ENCODE measurements around the gene ATP5MC3. TPM values are rescaled to one million over a fixed set of nuclear protein-coding genes. Genes with fewer than 3 reads are reported as not detected.
A peak's percentile ranks its signal among the peaks of the same experiment; 100 is the strongest.

Gene ATP5MC3
- total and polyA plus RNA-seq, 8 donors: 36.8 to 118 (median 66.2) TPM

DNA sequence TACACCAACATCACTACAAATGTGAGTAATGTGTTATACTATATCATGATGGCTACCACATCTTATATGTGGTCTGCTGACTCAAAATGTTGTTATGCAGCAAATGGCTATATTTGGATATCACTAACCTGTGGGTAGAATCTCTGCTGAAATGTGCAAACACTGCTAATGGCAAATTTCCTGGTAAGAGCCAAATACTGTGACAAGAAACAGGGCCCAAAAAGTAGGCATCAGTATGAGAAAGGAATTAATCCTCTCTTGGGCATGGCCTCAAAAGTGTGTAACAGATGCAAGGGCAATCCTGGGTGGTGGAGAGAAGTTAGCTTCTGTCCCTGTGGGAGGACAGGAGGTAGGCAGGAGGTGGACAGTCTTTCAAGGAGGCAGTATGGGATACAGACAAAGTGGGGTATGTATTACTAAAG is 26.8 kb downstream of the ATP5MC3 start:
- H3K4me1 ChIP-seq: peaks cover 0 to 21% (median 7%) of the 10 kb centered on the region in 3 donors
- H3K4me3 ChIP-seq: no peak overlapping the region
- H3K27ac ChIP-seq: no peak overlapping the region
- FAIRE-seq (no peak), DNase-seq (no peak), ATAC-seq (no peak)
- H3K36me3 ChIP-seq: no peaks in the 10 kb centered on the region
- TF ChIP-seq, protein P1, sequence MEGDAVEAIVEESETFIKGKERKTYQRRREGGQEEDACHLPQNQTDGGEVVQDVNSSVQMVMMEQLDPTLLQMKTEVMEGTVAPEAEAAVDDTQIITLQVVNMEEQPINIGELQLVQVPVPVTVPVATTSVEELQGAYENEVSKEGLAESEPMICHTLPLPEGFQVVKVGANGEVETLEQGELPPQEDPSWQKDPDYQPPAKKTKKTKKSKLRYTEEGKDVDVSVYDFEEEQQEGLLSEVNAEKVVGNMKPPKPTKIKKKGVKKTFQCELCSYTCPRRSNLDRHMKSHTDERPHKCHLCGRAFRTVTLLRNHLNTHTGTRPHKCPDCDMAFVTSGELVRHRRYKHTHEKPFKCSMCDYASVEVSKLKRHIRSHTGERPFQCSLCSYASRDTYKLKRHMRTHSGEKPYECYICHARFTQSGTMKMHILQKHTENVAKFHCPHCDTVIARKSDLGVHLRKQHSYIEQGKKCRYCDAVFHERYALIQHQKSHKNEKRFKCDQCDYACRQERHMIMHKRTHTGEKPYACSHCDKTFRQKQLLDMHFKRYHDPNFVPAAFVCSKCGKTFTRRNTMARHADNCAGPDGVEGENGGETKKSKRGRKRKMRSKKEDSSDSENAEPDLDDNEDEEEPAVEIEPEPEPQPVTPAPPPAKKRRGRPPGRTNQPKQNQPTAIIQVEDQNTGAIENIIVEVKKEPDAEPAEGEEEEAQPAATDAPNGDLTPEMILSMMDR (IDR thresholded peaks at IDR 0.05): no peak
- no peaks in the 10 kb centered on the region for H3K9me3 ChIP-seq
- H3K27me3 ChIP-seq: no peaks in the 10 kb centered on the region
- intact Hi-C loops (cut with DNase I): no loop called here

DNA sequence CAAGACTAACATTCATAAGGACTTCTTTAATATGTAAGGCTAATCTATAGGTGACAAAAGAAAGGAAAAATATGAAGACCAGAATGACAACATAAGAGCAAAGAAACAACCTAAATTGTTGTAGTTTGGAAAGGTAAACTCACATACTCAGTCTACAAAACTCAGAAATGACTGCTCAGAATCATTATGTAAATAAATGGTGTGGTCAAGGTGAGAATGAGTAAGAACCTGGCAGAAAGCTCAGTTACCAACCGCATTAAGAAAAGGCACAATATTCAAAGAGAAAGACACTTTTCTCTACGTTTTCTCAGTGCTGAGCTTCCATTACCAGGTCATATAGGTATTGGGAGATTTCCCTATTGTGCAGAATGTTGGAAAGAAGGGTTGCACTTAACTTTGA is 29.3 kb downstream of the ATP5MC3 start:
- peaks cover 0 to 21% (median 7%) of the 10 kb centered on the region in 3 donors for H3K4me1 ChIP-seq
- TF ChIP-seq, protein P1 (IDR thresholded peaks at IDR 0.05): no peak
- no peaks in the 10 kb centered on the region for H3K36me3 ChIP-seq
- H3K27ac ChIP-seq: peak overlapping the region in 2 of 4 donors; percentile 34 to 51
- DNase-seq (no peak), FAIRE-seq (no peak), ATAC-seq (peak; percentile 79 to 98 (median 94))
- H3K9me3 ChIP-seq: no peaks in the 10 kb centered on the region
- intact Hi-C loops (cut with DNase I): no loop called here
- no peaks in the 10 kb centered on the region for H3K27me3 ChIP-seq
- 28 to 37% methylated on average over 2 of the region's 2 CpGs for WGBS, 2 donors
- no peak overlapping the region for H3K4me3 ChIP-seq

GRCh38 chr2:175151791-175152190 is 29.7 kb downstream of the ATP5MC3 start:
- Histone ChIP-seq H3K4me3 (no peak overlapping the region), H3K4me1 (peaks cover 0 to 21% (median 7%) of the 10 kb centered on the region in 3 donors), H3K9me3 (no peaks in the 10 kb centered on the region), H3K27me3 (no peaks in the 10 kb centered on the region), H3K36me3 (no peaks in the 10 kb centered on the region), H3K27ac (peak overlapping the region in 2 of 4 donors; percentile 34 to 51)
- intact Hi-C loops (cut with DNase I): no loop called here
- TF ChIP-seq, protein P1 (IDR thresholded peaks at IDR 0.05): no peak
- no peak for DNase-seq
- ATAC-seq: peak in 1 of 4 donors; percentile 31
- 86 to 90% methylated on average over 1 of the region's 1 CpG for WGBS, 2 donors
- no peak for FAIRE-seq

DNA sequence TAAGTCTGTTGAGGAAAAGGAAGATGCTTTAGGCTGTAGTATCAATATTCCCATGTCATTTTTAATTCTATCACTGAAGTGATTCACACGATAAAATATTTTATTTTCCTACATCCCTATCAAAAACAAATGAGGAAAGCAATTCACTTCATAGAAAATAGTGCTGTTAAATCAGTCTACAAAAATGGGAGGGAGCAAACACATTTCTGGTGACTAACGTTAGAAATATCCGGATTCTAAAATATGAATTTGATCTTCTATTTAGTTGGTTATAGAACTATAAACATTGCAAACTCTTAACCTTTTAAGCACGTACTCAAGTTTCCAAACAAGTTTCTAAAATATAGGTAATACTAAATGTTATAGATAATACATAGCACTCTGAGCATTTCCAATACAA is 34.3 kb downstream of the ATP5MC3 start:
- ATAC-seq (no peak), FAIRE-seq (no peak), DNase-seq (no peak)
- WGBS, 2 donors: 84 to 86% methylated on average over 4 of the region's 4 CpGs
- no peaks in the 10 kb centered on the region for H3K9me3 ChIP-seq
- intact Hi-C loops (cut with DNase I): no loop called here
- H3K27ac ChIP-seq: no peak overlapping the region
- no peak overlapping the region for H3K4me3 ChIP-seq
- no peaks in the 10 kb centered on the region for H3K36me3 ChIP-seq
- H3K4me1 ChIP-seq: peaks cover 0 to 11% (median 6%) of the 10 kb centered on the region in 3 donors
- TF ChIP-seq, protein P1 (IDR thresholded peaks at IDR 0.05): no peak
- H3K27me3 ChIP-seq: no peaks in the 10 kb centered on the region

GRCh38 chr2:175143678-175144077 is 37.8 kb downstream of the ATP5MC3 start:
- DNase-seq (no peak), ATAC-seq (no peak), FAIRE-seq (no peak)
- Histone ChIP-seq H3K27me3 (no peaks in the 10 kb centered on the region), H3K36me3 (no peaks in the 10 kb centered on the region), H3K27ac (no peak overlapping the region), H3K4me3 (no peak overlapping the region), H3K4me1 (no peaks in the 10 kb centered on the region), H3K9me3 (no peaks in the 10 kb centered on the region)
- TF ChIP-seq, protein P1 (IDR thresholded peaks at IDR 0.05): no peak
- intact Hi-C loops (cut with DNase I): no loop called here
- 95 to 100% methylated on average over 2 of the region's 2 CpGs for WGBS, 2 donors

Measured in pancreas (tissue), 10 donors.